Prostate gland (tissue), 2 donors: ENCODE data around the gene HLA-A.
"Not testable (repeated sequence)": the region's sequence is repeated elsewhere in the genome, so short reads cannot be mapped to it uniquely, and the experiment has no call there.

ENCODE experiments used
- CTCF ChIP-seq, 4 experiments: fragments of 200-600 bp in 2 of 4; fragments of 450-650 bp in 2 of 4; sonication (generic) in 2 of 4; IDR thresholded peaks; 1 replicate in 3 of 4; 2 replicates in 1 of 4; pipeline ENCODE4 v1.5.1; 2016 to 2019; ENCODE audit warnings: antibody characterized with exemption in 4 of 4, mild to moderate bottlenecking in 2 of 4, moderate library complexity in 2 of 4
- POLR2A ChIP-seq: fragments of 450-650 bp; IDR thresholded peaks from one replicate; pipeline ENCODE4 v1.6.1; 2016; ENCODE audit warnings: antibody characterized with exemption, mild to moderate bottlenecking

DNA sequence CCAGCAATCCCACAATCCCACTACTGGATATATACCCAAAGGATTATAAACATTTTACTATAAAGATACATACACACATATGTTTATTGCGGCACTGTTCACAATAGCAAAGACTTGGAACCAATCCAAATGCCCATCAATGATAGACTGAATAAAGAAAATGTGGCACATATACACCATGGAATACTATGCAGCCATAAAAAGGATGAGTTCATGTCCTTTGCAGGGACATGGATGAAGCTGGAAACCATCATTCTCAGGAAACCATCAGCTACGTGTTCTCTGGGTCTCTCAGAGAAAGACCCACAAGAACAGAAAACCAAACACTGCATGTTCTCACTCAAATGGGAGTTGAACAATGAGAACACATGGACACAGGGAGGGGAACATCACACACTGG lies 21.4 kb downstream of the HLA-A start:
- not testable (repeated sequence) for TF ChIP-seq POLR2A; CTCF (IDR thresholded peaks at IDR 0.05)
